Endothelial cell of umbilical vein (primary cell): Measurements from ENCODE around the gene FAM120C. TPM values are rescaled to one million over a fixed set of nuclear protein-coding genes. Genes with fewer than 3 reads are reported as not detected.

Experiments used
- BruUV-seq: library from RNA; stranded (reverse); fragments of 400-500 nt; replicated peaks from 2 replicates; lab custom pipeline; 2021; lab: Mats Ljungman, UMichigan
- CTCF ChIA-PET: fragments of 300-600, 350-600 bp; sonication (Branson Sonifier 250); formaldehyde crosslinking; loops from one replicate; lab custom pipeline; 2021; ENCODE audit warnings: antibody characterized with exemption, inconsistent platforms; lab: Charles Lee
- POLR2A ChIA-PET: fragments of 300-600, 350-600 bp; sonication (Branson Sonifier 250); formaldehyde crosslinking; loops from one replicate; lab custom pipeline; 2021; ENCODE audit warnings: antibody characterized with exemption, inconsistent platforms; lab: Charles Lee
- DNase-seq: peaks from one replicate; pipeline ENCODE4 v3.0.0-alpha.2; 2011; ENCODE audit warnings: low read depth, low spot score
- FAIRE-seq: peaks from 2 replicates; lab custom pipeline; 2011; peaks lifted over from hg19 to GRCh38; lab: Jason Lieb, UNC
- H2AFZ ChIP-seq: 2 replicates; pipeline ENCODE4 v1.6.0; 2012; ENCODE audit warnings: low read depth, low read length, control low read depth, inconsistent platforms
- H3K27ac ChIP-seq: 2 replicates; pipeline ENCODE4 v1.5.1; 2011; ENCODE audit warnings: low read depth, mild to moderate bottlenecking, control low read depth, low read length, moderate library complexity; ENCODE audit not compliant: insufficient read depth
- H3K27me3 ChIP-seq, 2 experiments: 2 replicates each; pipeline versions ENCODE4 v1.6.0 to v1.6.1; 2011; ENCODE audit warnings: low read length in 2 of 2, mixed read lengths in 1 of 2; ENCODE audit not compliant: control insufficient read depth in 2 of 2, insufficient read depth in 2 of 2
- H3K36me3 ChIP-seq, 2 experiments: 2 replicates in 1 of 2; 3 replicates in 1 of 2; pipeline ENCODE4 v1.5.1; 2011; ENCODE audit warnings: low read length in 2 of 2, mild to moderate bottlenecking in 1 of 2, moderate library complexity in 1 of 2; ENCODE audit not compliant: control insufficient read depth in 2 of 2, insufficient read depth in 2 of 2; ENCODE audit errors: extremely low read depth in 1 of 2
- H3K4me1 ChIP-seq: 3 replicates; pipeline ENCODE4 v1.5.1; 2011; ENCODE audit warnings: mild to moderate bottlenecking, low read length; ENCODE audit not compliant: control insufficient read depth, insufficient read depth; ENCODE audit errors: extremely low read depth
- H3K4me2 ChIP-seq: 2 replicates; pipeline ENCODE4 v1.6.1; 2011; ENCODE audit warnings: low read length, control low read depth, mixed read lengths; ENCODE audit not compliant: insufficient read depth
- H3K4me3 ChIP-seq, 3 experiments: fragments of 200-600 bp in 1 of 3; sonication (generic), shearing (Covaris generic) in 1 of 3; replicated peaks in 1 of 3; 2 replicates each; pipeline ENCODE4 v1.5.1; 2011 to 2016; ENCODE audit warnings: control low read depth in 3 of 3, low read length in 3 of 3, mild to moderate bottlenecking in 2 of 3, inconsistent platforms in 1 of 3, low read depth in 1 of 3, moderate library complexity in 1 of 3; ENCODE audit not compliant: insufficient read depth in 1 of 3
- H3K79me2 ChIP-seq: 2 replicates; pipeline ENCODE4 v1.6.0; 2012; ENCODE audit warnings: low read length, inconsistent platforms; ENCODE audit not compliant: control insufficient read depth, insufficient read depth
- H3K9ac ChIP-seq: replicated peaks from 2 replicates; pipeline ENCODE3; 2011; ENCODE audit warnings: low read length, control low read depth; ENCODE audit not compliant: insufficient read depth; ENCODE audit errors: extremely low read depth
- H3K9me1 ChIP-seq: replicated peaks from 3 replicates; pipeline ENCODE4 v1.6.0; 2011; ENCODE audit warnings: mild to moderate bottlenecking, low read length; ENCODE audit not compliant: control insufficient read depth, insufficient read depth; ENCODE audit errors: extremely low read depth
- H3K9me3 ChIP-seq: replicated peaks from 2 replicates; pipeline ENCODE4 v1.5.1; 2012; ENCODE audit warnings: low read length, inconsistent platforms; ENCODE audit not compliant: control insufficient read depth, insufficient read depth
- H4K20me1 ChIP-seq: replicated peaks from 2 replicates; pipeline ENCODE3; 2011; ENCODE audit warnings: mild to moderate bottlenecking, low read length; ENCODE audit not compliant: control insufficient read depth, insufficient read depth; ENCODE audit errors: extremely low read depth
- CTCF ChIP-seq, 2 donors: IDR thresholded peaks; 1 replicate in 1 of 2; 2 replicates in 1 of 2; pipeline ENCODE4 v1.5.1; 2011; ENCODE audit warnings: low read length in 2 of 2, mild to moderate bottlenecking in 2 of 2, moderate library complexity in 2 of 2, control low read depth in 1 of 2, inconsistent platforms in 1 of 2, low read depth in 1 of 2; ENCODE audit not compliant: insufficient read depth in 1 of 2; ENCODE audit errors: extremely low read depth in 1 of 2
- EZH2 ChIP-seq: IDR thresholded peaks from 2 replicates; pipeline ENCODE4 v1.6.1; 2012; ENCODE audit warnings: borderline replicate concordance, low read depth, mild to moderate bottlenecking, moderate library complexity, low read length, inconsistent platforms; ENCODE audit not compliant: severe bottlenecking
- FOS ChIP-seq: IDR thresholded peaks from 2 replicates; pipeline ENCODE4 v1.6.1; 2011; ENCODE audit warnings: mild to moderate bottlenecking, low read length, moderate library complexity, borderline replicate concordance; ENCODE audit not compliant: insufficient read depth
- GATA2 ChIP-seq: IDR thresholded peaks from 2 replicates; pipeline ENCODE4 v1.7.0; 2011; ENCODE audit warnings: low read depth, mild to moderate bottlenecking, moderate library complexity, mixed read lengths, low read length; ENCODE audit not compliant: insufficient read length, insufficient read depth
- JUN ChIP-seq: IDR thresholded peaks from 2 replicates; pipeline ENCODE4 v1.6.1; 2011; ENCODE audit warnings: borderline replicate concordance, low read depth; ENCODE audit not compliant: insufficient read length, insufficient read depth
- MAX ChIP-seq: IDR thresholded peaks from 2 replicates; pipeline ENCODE4 v1.6.1; 2011; ENCODE audit not compliant: insufficient read depth, insufficient read length
- MYC ChIP-seq: IDR thresholded peaks from one replicate; pipeline ENCODE4 v1.6.1; 2011; ENCODE audit warnings: mild to moderate bottlenecking, low read depth, low read length
- POLR2A ChIP-seq: IDR thresholded peaks from 2 replicates; pipeline ENCODE4 v1.6.1; 2012; ENCODE audit warnings: low read depth, mild to moderate bottlenecking, control low read depth, low read length
- POLR2AphosphoS5 ChIP-seq: IDR thresholded peaks from 2 replicates; pipeline ENCODE4 v1.6.1; 2012; ENCODE audit warnings: low read depth, mild to moderate bottlenecking, control low read depth, low read length, moderate library complexity; ENCODE audit not compliant: insufficient read depth
- dilution Hi-C: fragments of 300-500 bp; cut with MboI; formaldehyde crosslinking; loops from one replicate; pipeline ENCODE4 v1.15.0; 2019; ENCODE audit warnings: low sequenced_read_pairs; ENCODE audit not compliant: extremely low pct_ligation_motif_present
- intact Hi-C: fragments of 100-400 bp; cut with micrococcal nuclease; formaldehyde crosslinking; loops from one replicate; pipeline ENCODE4 v1.10.0; 2022
- polyA plus RNA-seq, 4 experiments: library from polyadenylated mRNA; depleted of rRNA in 3 of 4; stranded (reverse) in 3 of 4; unstranded in 1 of 4; fragments of >200 nt; gene quantifications; 2 replicates each; pipeline versions ENCODE4 v1.2.1 to v1.2.3, GENCODE V29; 2011 to 2012; ENCODE audit warnings: missing spikeins in 1 of 4
- total RNA-seq: library from RNA; stranded (reverse); gene quantifications from 2 replicates; pipeline ENCODE4 v1.2.3, GENCODE V29; 2021

The FAM120C gene
- total and polyA plus RNA-seq, 2 donors (not counting 3 experiments of a cell fraction or from before 2014, with no cell fraction given), result 4.2 to 11.4 TPM

GRCh38 chrX:54090880-54091279 is 92.2 kb downstream of the FAM120C start:
- no peak overlapping the region for H3K9ac ChIP-seq
- ChIA-PET POLR2A (no interaction called here), CTCF (no interaction called here)
- dilution Hi-C loops (no loop called here), intact Hi-C loops (no loop called here)
- FAIRE-seq, result no peak
- BruUV-seq, result no TSS peak
- H4K20me1 ChIP-seq, result no peaks in the 10 kb centered on the region
- H3K9me1 ChIP-seq, result no peaks in the 10 kb centered on the region
- H3K27me3 ChIP-seq, result no peaks in the 10 kb centered on the region
- H3K4me2 ChIP-seq, result no peak overlapping the region
- H2AFZ ChIP-seq, result no peak overlapping the region
- no peaks in the 10 kb centered on the region for H3K9me3 ChIP-seq
- no peaks in the 10 kb centered on the region for H3K36me3 ChIP-seq
- peaks cover 4% of the 10 kb centered on the region for H3K4me1 ChIP-seq
- no peak overlapping the region for H3K27ac ChIP-seq
- no peak for TF ChIP-seq POLR2AphosphoS5
- TF ChIP-seq JUN, result no peak
- TF ChIP-seq MYC, result no peak
- no peak for TF ChIP-seq CTCF (IDR thresholded peaks at IDR 0.05; ENCODE audit: extremely low read depth in 1 of 2, insufficient read depth in 1 of 2, low read depth in 1 of 2, low read length in 2 of 2)
- no peak for TF ChIP-seq POLR2A
- no peak for TF ChIP-seq GATA2
- TF ChIP-seq FOS, result no peak
- no peak for TF ChIP-seq MAX
- TF ChIP-seq EZH2, result no peak
- no peak for DNase-seq
- no peaks in the 10 kb centered on the region for H3K79me2 ChIP-seq
- H3K4me3 ChIP-seq, result no peak overlapping the region
